ENCODE results near the gene GSTM4.
"Not testable (repeated sequence)": the region's sequence is repeated elsewhere in the genome, so short reads cannot be mapped to it uniquely, and the experiment has no call there.

Gene GSTM4

DNA sequence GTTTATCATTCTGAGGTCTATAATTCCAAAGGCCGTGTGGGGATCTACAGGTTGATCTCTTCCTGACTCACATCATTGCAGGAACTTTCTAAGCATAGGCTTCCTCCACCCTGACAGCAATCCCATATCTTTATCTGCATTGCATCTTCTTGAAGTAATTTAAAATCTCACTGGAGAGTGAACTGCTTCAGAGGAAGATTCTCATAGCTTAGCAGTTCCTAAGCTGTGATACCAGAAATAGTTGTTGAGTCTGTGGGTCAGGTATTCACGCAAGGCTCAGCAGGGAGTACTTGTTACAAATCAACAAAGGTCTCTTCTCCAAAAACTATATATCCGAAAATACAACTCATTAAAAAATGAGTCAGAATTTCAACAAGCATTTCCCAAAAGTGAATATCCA, 39.2 kb downstream of the GSTM4 start:
- H3K36me3 ChIP-seq (ENCODE audit: control insufficient read depth in 1 of 2, insufficient read depth in 2 of 2, low read depth in 1 of 2, low read length in 2 of 2); H2BK5ac ChIP-seq (ENCODE audit: low read depth, low read length, poor library complexity, severe bottlenecking); H2BK15ac ChIP-seq (ENCODE audit: low read depth, poor library complexity, severe bottlenecking); H3K4me2 ChIP-seq (ENCODE audit: low read length, poor library complexity, severe bottlenecking); H3K4ac ChIP-seq (ENCODE audit: low read depth in 1 of 2, low read length in 2 of 2); H4K8ac ChIP-seq (ENCODE audit: low read length); H2AK5ac ChIP-seq (ENCODE audit: low read length, severe bottlenecking); H3K27ac ChIP-seq (ENCODE audit: low read length, poor library complexity, severe bottlenecking); H3K4me1 ChIP-seq (ENCODE audit: control insufficient read depth, insufficient read depth, low read depth, low read length); H3K9ac ChIP-seq (ENCODE audit: low read length); H3K79me1 ChIP-seq (replicated peaks; ENCODE audit: low read length, poor library complexity, severe bottlenecking); DNase-seq; H2BK120ac ChIP-seq (ENCODE audit: low read depth, low read length); H3K4me3 ChIP-seq (ENCODE audit: insufficient read depth in 1 of 2, low read depth in 1 of 2, low read length in 2 of 2); H3K14ac ChIP-seq (ENCODE audit: low read length in 2 of 2); H2AFZ ChIP-seq (ENCODE audit: low read depth, low read length); H3K23ac ChIP-seq (ENCODE audit: low read length in 2 of 2); H2BK12ac ChIP-seq (ENCODE audit: low read length in 2 of 2); H3K27me3 ChIP-seq (ENCODE audit: control insufficient read depth in 1 of 2, insufficient read depth in 1 of 2, low read length in 2 of 2); H3K18ac ChIP-seq (ENCODE audit: low read depth in 1 of 2, low read length in 2 of 2); H4K91ac ChIP-seq (ENCODE audit: low read length); H3K9me3 ChIP-seq (ENCODE audit: control insufficient read depth, low read length): not testable (repeated sequence)
- 95% methylated on average over 3 of the region's 3 CpGs for WGBS

- Histone ChIP-seq H3K4ac (ENCODE audit: low read depth in 1 of 2, low read length in 2 of 2) (no peak overlapping the region), H2AK5ac (ENCODE audit: low read length, severe bottlenecking) (no peak overlapping the region), H2BK12ac (ENCODE audit: low read length in 2 of 2) (no peak overlapping the region), H3K14ac (ENCODE audit: low read length in 2 of 2) (no peak overlapping the region), H3K23ac (ENCODE audit: low read length in 2 of 2) (no peak overlapping the region), H3K4me2 (ENCODE audit: low read length, poor library complexity, severe bottlenecking) (no peak overlapping the region), H4K8ac (ENCODE audit: low read length) (no peak overlapping the region), H4K91ac (ENCODE audit: low read length) (no peak overlapping the region), H3K27me3 (ENCODE audit: control insufficient read depth in 1 of 2, insufficient read depth in 1 of 2, low read length in 2 of 2) (no peaks in the 10 kb centered on the region), H2BK120ac (ENCODE audit: low read depth, low read length) (no peak overlapping the region), H3K18ac (ENCODE audit: low read depth in 1 of 2, low read length in 2 of 2) (no peak overlapping the region), H3K9me3 (ENCODE audit: control insufficient read depth, low read length) (no peaks in the 10 kb centered on the region), H2BK15ac (ENCODE audit: low read depth, poor library complexity, severe bottlenecking) (no peak overlapping the region), H2AFZ (ENCODE audit: low read depth, low read length) (no peak overlapping the region), H3K79me1 (replicated peaks; ENCODE audit: low read length, poor library complexity, severe bottlenecking) (no peaks in the 10 kb centered on the region), H3K4me1 (ENCODE audit: control insufficient read depth, insufficient read depth, low read depth, low read length) (no peaks in the 10 kb centered on the region), H3K9ac (ENCODE audit: low read length) (no peak overlapping the region), H3K4me3 (ENCODE audit: insufficient read depth in 1 of 2, low read depth in 1 of 2, low read length in 2 of 2) (no peak overlapping the region), H3K36me3 (ENCODE audit: control insufficient read depth in 1 of 2, insufficient read depth in 2 of 2, low read depth in 1 of 2, low read length in 2 of 2) (no peaks in the 10 kb centered on the region), H2BK5ac (ENCODE audit: low read depth, low read length, poor library complexity, severe bottlenecking) (no peak overlapping the region), H3K27ac (ENCODE audit: low read length, poor library complexity, severe bottlenecking) (no peak overlapping the region)
- 95% methylated on average over 4 of the region's 4 CpGs for WGBS
- DNase-seq, result no peak
These were observed 41.2 kb downstream of the GSTM4 start for GRCh38 chr1:109697066-109697465.

GRCh38 chr1:109697861-109698260, 42.0 kb downstream of the GSTM4 start:
- not testable (repeated sequence) for H3K4me3 ChIP-seq (ENCODE audit: insufficient read depth in 1 of 2, low read depth in 1 of 2, low read length in 2 of 2); H3K4ac ChIP-seq (ENCODE audit: low read depth in 1 of 2, low read length in 2 of 2); H2AK5ac ChIP-seq (ENCODE audit: low read length, severe bottlenecking); H3K4me1 ChIP-seq (ENCODE audit: control insufficient read depth, insufficient read depth, low read depth, low read length); H3K23ac ChIP-seq (ENCODE audit: low read length in 2 of 2); H2AFZ ChIP-seq (ENCODE audit: low read depth, low read length); H3K4me2 ChIP-seq (ENCODE audit: low read length, poor library complexity, severe bottlenecking); H3K79me1 ChIP-seq (replicated peaks; ENCODE audit: low read length, poor library complexity, severe bottlenecking); H2BK12ac ChIP-seq (ENCODE audit: low read length in 2 of 2); H2BK5ac ChIP-seq (ENCODE audit: low read depth, low read length, poor library complexity, severe bottlenecking); H3K9ac ChIP-seq (ENCODE audit: low read length); H4K91ac ChIP-seq (ENCODE audit: low read length); H3K14ac ChIP-seq (ENCODE audit: low read length in 2 of 2); H2BK120ac ChIP-seq (ENCODE audit: low read depth, low read length); H3K18ac ChIP-seq (ENCODE audit: low read depth in 1 of 2, low read length in 2 of 2); H3K36me3 ChIP-seq (ENCODE audit: control insufficient read depth in 1 of 2, insufficient read depth in 2 of 2, low read depth in 1 of 2, low read length in 2 of 2); H3K9me3 ChIP-seq (ENCODE audit: control insufficient read depth, low read length); H2BK15ac ChIP-seq (ENCODE audit: low read depth, poor library complexity, severe bottlenecking); H4K8ac ChIP-seq (ENCODE audit: low read length); H3K27me3 ChIP-seq (ENCODE audit: control insufficient read depth in 1 of 2, insufficient read depth in 1 of 2, low read length in 2 of 2); H3K27ac ChIP-seq (ENCODE audit: low read length, poor library complexity, severe bottlenecking)
- WGBS, result 5% methylated on average over 2 of the region's 4 CpGs
- peak; percentile 33 for DNase-seq

DNA sequence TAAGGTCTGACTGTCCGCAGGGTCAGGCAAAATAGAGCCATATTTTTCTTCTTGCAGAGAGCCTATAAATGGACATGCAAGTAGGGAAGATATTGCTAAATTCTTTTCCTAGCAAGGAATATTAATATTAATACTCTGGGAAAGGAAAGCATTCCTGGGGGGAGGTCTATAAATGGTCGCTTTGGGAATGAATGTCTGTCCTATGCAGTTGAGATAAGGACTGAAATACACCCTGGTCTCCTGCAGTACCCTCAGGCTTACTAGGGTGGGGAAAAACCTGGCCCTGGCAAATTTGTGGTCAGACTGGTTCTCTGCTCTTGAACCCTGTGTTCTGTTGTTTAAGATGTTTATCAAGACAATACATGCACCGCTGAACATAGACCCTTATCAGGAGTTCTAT, 47.0 kb downstream of the GSTM4 start:
- not testable (repeated sequence) for H3K36me3 ChIP-seq (ENCODE audit: control insufficient read depth in 1 of 2, insufficient read depth in 2 of 2, low read depth in 1 of 2, low read length in 2 of 2); H3K14ac ChIP-seq (ENCODE audit: low read length in 2 of 2); H3K4me3 ChIP-seq (ENCODE audit: insufficient read depth in 1 of 2, low read depth in 1 of 2, low read length in 2 of 2); H3K18ac ChIP-seq (ENCODE audit: low read depth in 1 of 2, low read length in 2 of 2); H2BK12ac ChIP-seq (ENCODE audit: low read length in 2 of 2); H2BK5ac ChIP-seq (ENCODE audit: low read depth, low read length, poor library complexity, severe bottlenecking); H3K9ac ChIP-seq (ENCODE audit: low read length); H3K4me1 ChIP-seq (ENCODE audit: control insufficient read depth, insufficient read depth, low read depth, low read length); H3K4me2 ChIP-seq (ENCODE audit: low read length, poor library complexity, severe bottlenecking); DNase-seq; H2AK5ac ChIP-seq (ENCODE audit: low read length, severe bottlenecking); H3K79me1 ChIP-seq (replicated peaks; ENCODE audit: low read length, poor library complexity, severe bottlenecking); H3K4ac ChIP-seq (ENCODE audit: low read depth in 1 of 2, low read length in 2 of 2); H2BK15ac ChIP-seq (ENCODE audit: low read depth, poor library complexity, severe bottlenecking); H2AFZ ChIP-seq (ENCODE audit: low read depth, low read length); H2BK120ac ChIP-seq (ENCODE audit: low read depth, low read length); H3K27ac ChIP-seq (ENCODE audit: low read length, poor library complexity, severe bottlenecking); H3K27me3 ChIP-seq (ENCODE audit: control insufficient read depth in 1 of 2, insufficient read depth in 1 of 2, low read length in 2 of 2); H4K91ac ChIP-seq (ENCODE audit: low read length); H4K8ac ChIP-seq (ENCODE audit: low read length); H3K23ac ChIP-seq (ENCODE audit: low read length in 2 of 2)
- H3K9me3 ChIP-seq (ENCODE audit: control insufficient read depth, low read length), result peaks cover 11% of the 10 kb centered on the region
- 96% methylated on average over 3 of the region's 3 CpGs for WGBS

All from mesenchymal stem cell (in vitro differentiated cells and primary cell).